HG03135 (cell line): ENCODE data around the gene ZNF524.

ENCODE experiments used
- ATAC-seq: cut with Tn5 transposase; IDR thresholded peaks from one replicate; pipeline ENCODE4 v1.9.1; 2021; ENCODE audit warnings: mild to moderate bottlenecking, moderate library complexity; ENCODE audit not compliant: unreplicated experiment

ZNF524 gene

DNA sequence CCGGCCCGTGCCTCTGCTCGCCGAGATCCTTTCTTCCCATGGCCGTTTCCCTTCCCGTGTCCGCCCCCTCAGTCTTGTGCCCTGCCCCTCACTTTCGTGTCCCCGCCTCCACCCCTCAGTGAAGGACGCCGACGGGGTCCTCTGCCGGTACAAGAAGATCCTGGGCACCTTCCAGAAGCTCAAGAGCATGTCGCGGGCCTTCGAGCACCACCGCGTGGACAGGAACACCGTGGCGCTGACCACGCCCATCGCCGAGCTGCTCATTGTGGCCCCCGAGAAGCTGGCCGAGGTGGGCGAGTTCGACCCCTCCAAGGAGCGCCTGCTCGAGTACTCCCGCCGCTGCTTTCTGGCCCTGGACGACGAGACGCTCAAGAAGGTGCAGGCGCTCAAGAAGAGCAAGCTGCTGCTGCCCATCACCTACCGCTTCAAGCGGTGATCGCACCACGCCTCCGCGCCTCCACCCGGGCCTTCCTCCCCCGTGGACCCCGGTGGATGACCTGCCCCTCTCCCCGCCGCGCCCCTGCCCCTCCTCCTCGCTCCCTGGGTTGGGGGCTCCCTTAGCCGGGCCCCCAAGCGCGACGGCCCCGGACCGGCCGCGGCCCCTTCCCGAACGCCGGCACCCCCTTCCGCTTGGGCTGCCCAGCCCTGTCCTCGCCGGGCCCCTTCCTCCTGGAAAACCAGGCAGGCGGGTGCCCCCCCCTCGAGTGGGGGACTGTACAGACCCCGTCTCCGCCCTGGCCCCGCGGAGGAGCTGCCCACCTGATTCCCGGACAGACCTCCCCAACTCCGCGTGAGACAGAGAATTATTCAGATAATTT lies 52.4 kb downstream of the ZNF524 start:
- ATAC-seq: no peak
